HG03095 (cell line): ENCODE data around the gene PRDM11.
"Not testable (repeated sequence)": the region's sequence is repeated elsewhere in the genome, so short reads cannot be mapped to it uniquely, and the experiment has no call there.

Experiments
- ATAC-seq: cut with Tn5 transposase; IDR thresholded peaks from one replicate; pipeline ENCODE4 v1.9.1; 2021; ENCODE audit warnings: moderate library complexity; ENCODE audit not compliant: unreplicated experiment

PRDM11 gene

GRCh38 chr11:45229401-45230020 is 83.1 kb downstream of the PRDM11 start:
- ATAC-seq = no peak

GRCh38 chr11:45232341-45233080 is 86.1 kb downstream of the PRDM11 start:
- no peak for ATAC-seq

- no peak for ATAC-seq
Observed at GRCh38 chr11:45233121-45233803, 86.8 kb downstream of the PRDM11 start.

GRCh38 chr11:45233804-45234170 is 87.3 kb downstream of the PRDM11 start:
- ATAC-seq = no peak

GRCh38 chr11:45234306-45235006 is 88.0 kb downstream of the PRDM11 start:
- no peak for ATAC-seq

GRCh38 chr11:45237711-45238315 is 91.4 kb downstream of the PRDM11 start:
- no peak for ATAC-seq

GRCh38 chr11:45238724-45239123 is 92.3 kb downstream of the PRDM11 start:
- no peak for ATAC-seq

GRCh38 chr11:45239733-45240132 is 93.3 kb downstream of the PRDM11 start:
- no peak for ATAC-seq

GRCh38 chr11:45243967-45244366 is 97.5 kb downstream of the PRDM11 start:
- no peak for ATAC-seq

- no peak for ATAC-seq
Observed at GRCh38 chr11:45245218-45246045, 99.0 kb downstream of the PRDM11 start.

- no peak for ATAC-seq
Observed at GRCh38 chr11:45246241-45246640, 99.8 kb downstream of the PRDM11 start.

GRCh38 chr11:45247433-45247832 is 101.0 kb downstream of the PRDM11 start:
- ATAC-seq = no peak

GRCh38 chr11:45248501-45249011 is 102.1 kb downstream of the PRDM11 start:
- no peak for ATAC-seq

- not testable (repeated sequence) for ATAC-seq
Observed at GRCh38 chr11:45249372-45249771, 102.9 kb downstream of the PRDM11 start.

GRCh38 chr11:45250035-45250718 is 103.7 kb downstream of the PRDM11 start:
- no peak for ATAC-seq

GRCh38 chr11:45252134-45252856 is 105.9 kb downstream of the PRDM11 start:
- ATAC-seq = peak; percentile 57

GRCh38 chr11:45252877-45253276 is 106.4 kb downstream of the PRDM11 start:
- no peak for ATAC-seq

- ATAC-seq = no peak
Observed at GRCh38 chr11:45253640-45254039, 107.2 kb downstream of the PRDM11 start.

- no peak for ATAC-seq
Observed at GRCh38 chr11:45254070-45254469, 107.6 kb downstream of the PRDM11 start.
